Measurements from ENCODE around the gene TPRX2.

GRCh38 chr19:47813304-47813994 lies 45.6 kb upstream of the TPRX2 start:
- TF ChIP-seq, protein P1, sequence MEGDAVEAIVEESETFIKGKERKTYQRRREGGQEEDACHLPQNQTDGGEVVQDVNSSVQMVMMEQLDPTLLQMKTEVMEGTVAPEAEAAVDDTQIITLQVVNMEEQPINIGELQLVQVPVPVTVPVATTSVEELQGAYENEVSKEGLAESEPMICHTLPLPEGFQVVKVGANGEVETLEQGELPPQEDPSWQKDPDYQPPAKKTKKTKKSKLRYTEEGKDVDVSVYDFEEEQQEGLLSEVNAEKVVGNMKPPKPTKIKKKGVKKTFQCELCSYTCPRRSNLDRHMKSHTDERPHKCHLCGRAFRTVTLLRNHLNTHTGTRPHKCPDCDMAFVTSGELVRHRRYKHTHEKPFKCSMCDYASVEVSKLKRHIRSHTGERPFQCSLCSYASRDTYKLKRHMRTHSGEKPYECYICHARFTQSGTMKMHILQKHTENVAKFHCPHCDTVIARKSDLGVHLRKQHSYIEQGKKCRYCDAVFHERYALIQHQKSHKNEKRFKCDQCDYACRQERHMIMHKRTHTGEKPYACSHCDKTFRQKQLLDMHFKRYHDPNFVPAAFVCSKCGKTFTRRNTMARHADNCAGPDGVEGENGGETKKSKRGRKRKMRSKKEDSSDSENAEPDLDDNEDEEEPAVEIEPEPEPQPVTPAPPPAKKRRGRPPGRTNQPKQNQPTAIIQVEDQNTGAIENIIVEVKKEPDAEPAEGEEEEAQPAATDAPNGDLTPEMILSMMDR (IDR thresholded peaks at IDR 0.05), result peak; percentile 15 to 61 (median 36)
- no peak for TF ChIP-seq POLR2A (IDR thresholded peaks at IDR 0.05)
